DMS153 (cell line): ENCODE measurements around the gene GRAMD2A.

Source experiments
- DNase-seq: peaks from one replicate; lab custom pipeline; 2025; lab: John Stamatoyannopoulos, UW

GRAMD2A gene

GRCh38 chr15:72197460-72198355, at the start of gene GRAMD2A:
TSS of gene GRAMD2A (minus strand) at chr15:72197787.
- no peak for DNase-seq

DNA sequence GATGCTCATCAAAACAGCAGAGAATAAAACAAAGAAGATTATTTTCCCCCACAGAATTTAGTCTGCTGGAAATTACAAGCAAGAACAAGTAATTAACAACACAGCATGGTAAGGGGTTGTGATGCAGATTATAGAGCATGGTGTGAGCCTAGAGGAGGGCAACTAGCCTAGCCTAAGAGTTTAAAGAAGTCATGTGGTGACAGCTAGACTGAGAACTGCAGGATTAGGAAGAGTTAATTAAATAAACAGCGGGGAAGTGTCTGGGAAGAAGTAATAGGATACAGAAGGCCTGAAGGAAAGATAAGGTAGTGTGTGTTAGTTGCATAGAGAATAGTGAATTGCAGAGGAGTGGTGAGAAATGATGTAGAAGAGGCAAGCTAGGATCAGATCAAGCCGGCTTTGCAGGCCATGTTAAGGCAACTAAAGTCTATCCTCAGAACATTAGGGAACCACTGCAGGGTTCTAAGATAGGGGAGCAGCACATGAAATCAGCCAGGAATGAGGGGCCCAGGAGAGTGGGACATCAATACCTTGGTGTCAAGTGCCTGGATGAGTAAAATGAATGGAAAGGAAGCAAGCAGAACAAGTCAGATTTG, 45.3 kb upstream of the GRAMD2A start:
- DNase-seq, result no peak

- DNase-seq, result no peak
These were observed 42.1 kb upstream of the GRAMD2A start for GRCh38 chr15:72239652-72240051.

DNA sequence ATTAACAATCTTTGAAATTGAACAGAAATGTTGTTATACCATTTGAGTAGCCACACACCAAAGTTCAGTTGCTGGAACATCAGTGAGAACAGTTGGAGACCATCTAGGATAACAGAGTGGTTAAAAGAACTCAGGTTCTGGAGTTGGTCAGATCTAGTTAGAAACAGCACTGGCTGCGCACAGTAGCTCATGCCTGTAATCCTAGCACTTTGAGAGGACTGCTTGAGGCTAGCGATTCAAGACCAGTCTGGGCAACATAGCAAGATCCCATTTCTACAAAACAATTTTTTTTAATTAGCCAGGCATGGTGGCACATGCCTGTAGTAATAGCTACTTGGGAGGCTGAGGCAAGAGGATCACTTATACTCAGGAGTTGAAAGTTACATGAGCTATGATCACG, 41.0 kb upstream of the GRAMD2A start:
- no peak for DNase-seq

DNA sequence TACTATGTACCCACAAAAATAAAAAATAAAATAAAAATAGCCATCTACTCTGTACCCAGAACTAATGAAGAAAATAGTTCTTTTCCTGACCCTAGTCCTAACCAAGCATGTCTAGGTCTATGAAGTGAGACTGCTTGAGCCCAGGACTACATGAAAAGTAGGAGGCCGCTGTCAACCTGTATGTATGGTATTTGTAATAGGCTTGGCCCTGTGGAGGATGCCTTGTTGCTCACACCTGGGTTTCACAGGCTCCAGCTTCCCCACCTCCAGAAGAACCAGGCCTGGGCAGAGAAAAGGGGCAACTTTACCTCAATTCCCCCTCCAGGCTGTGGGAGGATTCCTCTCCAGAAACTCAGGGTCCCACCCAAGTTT, 40.3 kb upstream of the GRAMD2A start:
- DNase-seq, result no peak

GRCh38 chr15:72237029-72237852, 39.7 kb upstream of the GRAMD2A start:
- DNase-seq, result no peak

- DNase-seq, result no peak
These were observed 38.9 kb upstream of the GRAMD2A start for GRCh38 chr15:72236381-72237003.

DNA sequence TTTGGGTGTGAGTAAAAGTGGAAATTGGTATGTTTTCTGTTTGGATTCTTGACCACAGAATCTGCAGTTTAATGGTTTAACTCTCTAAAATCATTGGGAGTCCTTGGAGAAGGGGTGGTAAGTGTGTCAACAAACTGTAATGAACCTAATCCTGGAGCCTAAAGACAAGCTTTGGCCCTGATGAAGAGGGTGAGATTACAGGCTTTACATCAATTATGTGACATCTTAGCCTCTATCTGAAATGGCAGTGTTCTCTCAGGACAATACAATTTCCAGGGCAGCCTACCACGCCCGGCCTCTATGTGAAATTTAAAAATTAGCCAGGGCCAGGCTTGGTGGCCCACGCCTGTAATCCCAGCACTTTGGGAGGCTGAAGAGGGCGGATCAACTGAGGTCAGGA, 37.7 kb upstream of the GRAMD2A start:
- no peak for DNase-seq

GRCh38 chr15:72233769-72234168, 36.2 kb upstream of the GRAMD2A start:
- DNase-seq, result no peak

DNA sequence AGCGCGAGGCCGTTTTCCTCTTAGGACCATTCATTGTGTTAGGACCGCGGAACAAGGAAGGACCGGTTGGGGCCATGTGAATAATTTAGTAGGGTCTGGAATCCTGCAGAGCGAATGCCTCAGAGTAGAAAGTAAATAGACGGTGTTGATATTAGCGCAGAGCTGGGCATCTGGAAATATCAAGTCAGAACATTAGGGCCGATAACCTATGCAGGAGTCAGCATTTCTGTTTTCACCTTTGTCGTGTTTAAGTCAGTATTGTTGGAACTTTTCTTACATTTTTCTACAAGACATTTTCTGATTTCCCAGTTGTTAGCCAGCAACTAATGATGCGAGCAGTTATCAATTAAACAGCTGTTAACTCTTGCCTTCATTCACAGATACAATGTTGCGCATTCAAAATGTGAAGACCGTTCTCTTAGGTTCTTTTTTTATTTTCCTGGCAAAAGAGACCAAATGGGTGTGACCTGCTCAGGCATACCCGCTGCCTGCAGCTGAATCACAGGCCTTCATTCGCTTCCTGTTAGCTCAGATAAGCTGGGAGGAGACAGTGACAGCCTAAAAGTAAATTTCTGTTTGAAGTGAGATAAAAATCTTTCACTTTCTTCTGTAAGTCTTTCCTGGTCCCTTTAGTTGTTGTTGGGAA, 34.4 kb upstream of the GRAMD2A start:
- peak; percentile 44 for DNase-seq

GRCh38 chr15:72231066-72231832, 33.7 kb upstream of the GRAMD2A start, which contains the start of gene PKM:
TSS of gene PKM (minus strand) at chr15:72231190. CDS start at chr15:72219097, 12,093 bp downstream.
- DNase-seq, result peak; percentile 88

GRCh38 chr15:72230197-72231065, 32.8 kb upstream of the GRAMD2A start:
- peak; percentile 14 for DNase-seq

- no peak for DNase-seq
These were observed 32.3 kb upstream of the GRAMD2A start for GRCh38 chr15:72229947-72230196.

- no peak for DNase-seq
These were observed 31.7 kb upstream of the GRAMD2A start for GRCh38 chr15:72229076-72229946.

DNA sequence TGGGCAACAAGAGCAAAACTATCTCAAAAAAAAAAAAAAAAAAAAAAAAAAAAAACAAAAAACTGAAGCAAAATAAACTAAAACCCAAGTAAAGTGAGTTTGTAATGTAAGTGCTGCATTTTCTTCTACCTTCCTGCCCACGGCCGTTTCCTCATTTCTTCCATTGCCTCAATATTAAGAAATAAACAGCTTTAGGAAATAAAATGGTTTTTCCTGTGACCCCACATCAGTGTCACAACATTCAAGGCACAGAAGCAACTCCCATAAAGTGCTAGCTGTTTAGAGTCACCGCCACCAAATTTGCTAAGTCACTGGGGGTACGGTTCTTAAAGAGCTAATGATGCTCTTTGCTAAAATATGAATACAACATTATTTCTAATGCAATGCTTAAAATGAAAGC, 30.1 kb upstream of the GRAMD2A start:
- DNase-seq, result no peak

GRCh38 chr15:72227192-72227586, 29.6 kb upstream of the GRAMD2A start:
- DNase-seq, result no peak

DNA sequence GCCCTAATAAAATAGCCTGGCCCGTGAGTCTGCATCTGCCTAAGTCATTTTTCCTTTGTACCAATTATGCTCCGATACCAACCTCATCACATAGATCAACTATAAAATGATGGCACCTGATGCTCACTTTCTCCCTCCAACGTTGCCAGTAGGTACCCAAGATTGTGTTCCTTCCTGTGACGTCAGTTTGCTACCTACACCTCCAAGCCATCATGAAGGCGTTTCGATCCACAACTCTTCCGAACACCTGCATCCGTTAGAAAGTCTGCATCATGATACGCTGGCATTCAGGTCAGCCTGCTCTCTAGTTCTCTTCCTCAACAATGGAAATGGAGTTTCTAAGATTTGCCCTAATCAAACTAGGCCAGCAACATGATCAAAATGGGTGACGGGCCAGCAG, 25.7 kb upstream of the GRAMD2A start:
- no peak for DNase-seq

DNA sequence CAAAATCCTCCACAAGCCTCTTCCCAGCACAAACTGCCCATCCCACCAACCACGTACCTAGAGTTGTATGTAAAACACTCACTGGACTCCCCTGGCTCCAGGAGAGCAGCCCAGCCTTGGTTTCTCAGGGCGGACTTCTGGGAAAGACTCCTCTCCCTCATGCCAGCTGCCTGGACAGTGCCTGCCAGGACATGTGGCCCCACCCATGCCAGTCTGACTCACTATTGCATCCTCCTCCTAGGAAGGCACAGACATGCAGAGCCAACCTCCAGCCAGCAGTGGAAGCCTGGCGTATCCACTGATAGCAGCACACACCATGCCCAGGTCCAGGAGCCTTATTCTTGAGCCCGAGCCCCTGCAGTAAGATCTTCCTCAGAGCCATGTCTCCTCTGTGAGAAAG, 24.8 kb upstream of the GRAMD2A start:
- DNase-seq, result no peak

GRCh38 chr15:72220687-72221086, 23.1 kb upstream of the GRAMD2A start:
- no peak for DNase-seq
